Measurements from ENCODE around the gene RPS28. TPM values are rescaled to one million over a fixed set of nuclear protein-coding genes. Genes with fewer than 3 reads are reported as not detected.
A peak's percentile ranks its signal among the peaks of the same experiment; 100 is the strongest.

The RPS28 gene
- total RNA-seq, 4 donors from 2014 or later = 275 to 526 (median 413) TPM

- 71% methylated on average over 4 to 8 of the region's 8 CpGs for WGBS, 2 donors (ENCODE audit: low coverage in 1 of 2)
- intact Hi-C loops (cut with DNase I; ENCODE audit: low total_unique reads) = no loop called here
- Histone ChIP-seq H3K9me3 (no peaks in the 10 kb centered on the region), H3K4me1 (peaks cover 4 to 25% (median 17%) of the 10 kb centered on the region in 4 donors), H3K36me3 (no peaks in the 10 kb centered on the region), H3K27ac (no peak overlapping the region), H3K27me3 (peaks cover 61% of the 10 kb centered on the region), H3K4me3 (no peak overlapping the region)
- TF ChIP-seq CTCF (IDR thresholded peaks at IDR 0.05) = no peak
- TF ChIP-seq POLR2AphosphoS5 (IDR thresholded peaks at IDR 0.05) = no peak
- TF ChIP-seq EP300 (IDR thresholded peaks at IDR 0.05; ENCODE audit: low read depth) = no peak
- TF ChIP-seq POLR2A (IDR thresholded peaks at IDR 0.05) = no peak
- DNase-seq = no peak
- in situ Hi-C loops (cut with MboI; ENCODE audit: low pct_ligation_motif_present in 1 of 4, low pct_unique_long_range_greater_than_20kb in 1 of 4, low sequenced_read_pairs in 3 of 4) = no loop called here
Measured at GRCh38 chr19:8331263-8331845, 10.1 kb downstream of the RPS28 start.

- 4 to 28% methylated on average over 11 to 28 of the region's 52 CpGs for WGBS, 2 donors (ENCODE audit: low coverage in 1 of 2)
- intact Hi-C loops (cut with DNase I; ENCODE audit: low total_unique reads) = no loop called here
Measured at GRCh38 chr19:8332976-8333766, 11.9 kb downstream of the RPS28 start.

GRCh38 chr19:8333767-8334457, 12.6 kb downstream of the RPS28 start:
- Histone ChIP-seq H3K27ac (no peak overlapping the region), H3K27me3 (peaks cover 72% of the 10 kb centered on the region), H3K4me1 (peaks cover 4 to 25% (median 17%) of the 10 kb centered on the region in 4 donors), H3K4me3 (no peak overlapping the region), H3K36me3 (no peaks in the 10 kb centered on the region), H3K9me3 (no peaks in the 10 kb centered on the region)
- no peak for DNase-seq
- intact Hi-C loops (cut with DNase I; ENCODE audit: low total_unique reads) = no loop called here
- in situ Hi-C loops (cut with MboI; ENCODE audit: low pct_ligation_motif_present in 1 of 4, low pct_unique_long_range_greater_than_20kb in 1 of 4, low sequenced_read_pairs in 3 of 4) = no loop called here
- 35% methylated on average over 11 of the region's 48 CpGs; no CpG with 5 or more reads in 1 of the 2 donors for WGBS, 2 donors (ENCODE audit: low coverage in 1 of 2)
- no peak for TF ChIP-seq CTCF (IDR thresholded peaks at IDR 0.05)
- TF ChIP-seq EP300 (IDR thresholded peaks at IDR 0.05; ENCODE audit: low read depth) = no peak
- TF ChIP-seq POLR2A (IDR thresholded peaks at IDR 0.05) = no peak
- no peak for TF ChIP-seq POLR2AphosphoS5 (IDR thresholded peaks at IDR 0.05)

More at GRCh38 chr19:8332976-8333766, 11.9 kb downstream of the RPS28 start:
- no peak for DNase-seq
- Histone ChIP-seq H3K36me3 (no peaks in the 10 kb centered on the region), H3K27ac (no peak overlapping the region), H3K9me3 (no peaks in the 10 kb centered on the region), H3K4me3 (no peak overlapping the region), H3K27me3 (peaks cover 71% of the 10 kb centered on the region), H3K4me1 (peaks cover 4 to 25% (median 17%) of the 10 kb centered on the region in 4 donors)
- no peak for TF ChIP-seq POLR2AphosphoS5 (IDR thresholded peaks at IDR 0.05)
- in situ Hi-C loops (cut with MboI; ENCODE audit: low pct_ligation_motif_present in 1 of 4, low pct_unique_long_range_greater_than_20kb in 1 of 4, low sequenced_read_pairs in 3 of 4) = no loop called here

GRCh38 chr19:8334458-8335342, 13.4 kb downstream of the RPS28 start:
- intact Hi-C loops (cut with DNase I; ENCODE audit: low total_unique reads) (no loop called here), in situ Hi-C loops (cut with MboI; ENCODE audit: low pct_ligation_motif_present in 1 of 4, low pct_unique_long_range_greater_than_20kb in 1 of 4, low sequenced_read_pairs in 3 of 4) (no loop called here)
- H3K27ac ChIP-seq = no peak overlapping the region
- H3K36me3 ChIP-seq = no peaks in the 10 kb centered on the region
- DNase-seq = peak; percentile 69
- H3K9me3 ChIP-seq = no peaks in the 10 kb centered on the region
- 16% methylated on average over 49 of the region's 117 CpGs; no CpG with 5 or more reads in 1 of the 2 donors for WGBS, 2 donors (ENCODE audit: low coverage in 1 of 2)
- peak overlapping the region in 3 of 4 donors; percentile 22 to 36 (median 30) for H3K4me3 ChIP-seq
- TF ChIP-seq POLR2AphosphoS5 (IDR thresholded peaks at IDR 0.05) (no peak), POLR2A (IDR thresholded peaks at IDR 0.05) (no peak), EP300 (IDR thresholded peaks at IDR 0.05; ENCODE audit: low read depth) (no peak), CTCF (IDR thresholded peaks at IDR 0.05) (no peak)
- peaks cover 72% of the 10 kb centered on the region for H3K27me3 ChIP-seq
- peaks cover 4 to 25% (median 17%) of the 10 kb centered on the region in 4 donors for H3K4me1 ChIP-seq

Measured in transverse colon (tissue), 4 donors.